GM18507 (cell line): Measurements from ENCODE around the gene TPRN.

Source experiments
- DNase-seq: peaks from one replicate; pipeline ENCODE4 v3.0.0; 2011; ENCODE audit warnings: low read depth; ENCODE audit not compliant: insufficient read length; ENCODE audit errors: extremely low spot score
- FAIRE-seq: peaks from 2 replicates; lab custom pipeline; 2011; peaks lifted over from hg19 to GRCh38; lab: Jason Lieb, UNC

Gene TPRN

GRCh38 chr9:137216188-137216965 is 15.8 kb upstream of the TPRN start:
- FAIRE-seq (no peak), DNase-seq (no peak)

- DNase-seq, result no peak
- no peak for FAIRE-seq
These were observed 14.8 kb upstream of the TPRN start for GRCh38 chr9:137215196-137215986.

DNA sequence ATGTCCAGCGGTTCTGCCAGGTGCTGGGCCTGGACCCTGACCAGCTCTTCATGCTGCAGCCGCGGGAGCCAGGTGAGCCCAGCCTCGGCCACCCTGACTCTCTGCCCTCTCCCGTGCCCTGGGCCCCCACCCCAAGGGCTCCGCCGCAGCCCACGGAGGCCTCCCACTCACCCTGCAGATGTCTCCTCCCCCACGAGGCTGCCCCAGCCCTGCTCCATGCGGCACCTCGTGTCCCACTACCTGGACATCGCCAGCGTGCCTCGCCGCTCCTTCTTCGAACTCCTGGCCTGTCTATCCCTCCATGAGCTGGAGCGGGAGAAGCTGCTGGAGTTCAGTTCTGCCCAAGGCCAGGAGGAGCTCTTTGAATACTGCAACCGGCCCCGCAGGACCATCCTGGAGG is 14.1 kb upstream of the TPRN start:
- no peak for FAIRE-seq
- no peak for DNase-seq

GRCh38 chr9:137213160-137214060 is 12.9 kb upstream of the TPRN start:
- DNase-seq (no peak), FAIRE-seq (no peak)

GRCh38 chr9:137212520-137212919 is 12.0 kb upstream of the TPRN start:
- FAIRE-seq, result no peak

GRCh38 chr9:137211532-137211931 is 11.0 kb upstream of the TPRN start:
- FAIRE-seq (no peak), DNase-seq (no peak)

More at GRCh38 chr9:137212520-137212919, 12.0 kb upstream of the TPRN start:
- no peak for DNase-seq

DNA sequence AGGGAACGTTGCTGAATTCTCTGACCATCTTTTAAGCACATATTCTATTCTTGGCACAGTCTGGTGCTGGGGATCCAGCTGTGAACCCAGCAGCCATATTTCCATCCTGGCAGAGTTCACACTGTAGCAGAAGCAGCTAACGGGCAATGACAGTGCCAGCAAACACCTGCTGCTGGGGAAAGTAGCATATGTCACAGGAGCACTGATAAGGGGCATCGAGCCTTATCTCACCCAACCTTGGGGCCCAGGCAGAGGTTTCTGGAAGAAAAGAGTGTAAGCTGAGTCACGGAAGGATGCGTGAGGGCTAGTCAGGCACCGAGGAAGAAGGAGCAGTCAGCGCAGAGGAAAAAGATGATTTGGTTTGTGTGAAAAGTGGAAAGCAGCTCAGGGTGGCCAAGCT is 6.1 kb upstream of the TPRN start:
- DNase-seq (no peak), FAIRE-seq (no peak)

DNA sequence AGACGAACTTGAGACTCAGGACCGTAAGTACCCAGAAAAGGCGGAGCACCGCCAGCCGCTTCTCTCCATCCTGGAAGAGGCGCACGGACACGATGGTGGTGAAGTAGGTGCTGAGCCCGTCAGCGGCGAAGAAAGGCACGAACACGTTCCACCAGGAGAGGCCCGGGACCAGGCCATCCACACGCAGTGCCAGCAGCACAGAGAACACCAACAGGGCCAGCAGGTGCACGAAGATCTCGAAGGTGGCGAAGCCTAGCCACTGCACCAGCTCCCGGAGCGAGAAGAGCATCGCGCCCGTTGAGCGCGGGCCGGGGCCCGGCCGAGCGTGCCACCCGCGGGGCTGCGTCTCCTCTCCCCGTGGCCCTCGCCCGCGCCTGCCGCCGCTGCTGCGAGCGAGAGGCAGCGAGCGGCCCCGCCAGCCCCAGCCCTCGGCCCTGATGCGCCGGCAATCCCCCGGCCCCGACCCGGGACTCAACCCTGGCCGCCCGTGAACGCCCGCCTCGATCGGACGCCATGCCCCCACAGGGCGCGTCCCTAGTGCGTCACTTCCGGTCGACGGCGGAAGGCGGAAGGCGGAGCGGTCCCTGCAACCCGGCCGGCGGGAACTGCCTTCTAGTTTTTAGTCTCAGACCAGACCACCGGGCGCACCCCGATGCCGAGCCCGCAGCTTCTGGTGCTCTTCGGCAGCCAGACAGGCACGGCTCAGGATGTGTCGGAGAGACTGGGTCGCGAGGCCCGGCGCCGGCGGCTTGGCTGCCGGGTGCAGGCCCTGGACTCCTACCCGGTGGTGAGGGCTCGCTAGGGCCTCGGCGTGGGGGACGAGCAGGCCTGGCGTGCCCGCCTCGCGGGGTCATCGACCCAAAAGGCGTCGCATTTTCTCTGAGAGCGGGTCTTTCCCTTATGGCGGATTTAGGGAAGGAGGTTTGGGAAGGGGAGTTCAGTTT is 4.9 kb upstream of the TPRN start, which contains the start of the genes NDOR1 and TMEM203:
Gene NDOR1, plus strand, starts transcription at position 575 of the 944 bp plus-strand sequence. Its CDS starts 78 bp downstream, at position 653.
Gene TMEM203, minus strand, starts transcription at position 523 of the 944 bp plus-strand sequence. Its CDS starts 234 bp downstream, at position 289.
- DNase-seq, result peak; percentile 96

DNA sequence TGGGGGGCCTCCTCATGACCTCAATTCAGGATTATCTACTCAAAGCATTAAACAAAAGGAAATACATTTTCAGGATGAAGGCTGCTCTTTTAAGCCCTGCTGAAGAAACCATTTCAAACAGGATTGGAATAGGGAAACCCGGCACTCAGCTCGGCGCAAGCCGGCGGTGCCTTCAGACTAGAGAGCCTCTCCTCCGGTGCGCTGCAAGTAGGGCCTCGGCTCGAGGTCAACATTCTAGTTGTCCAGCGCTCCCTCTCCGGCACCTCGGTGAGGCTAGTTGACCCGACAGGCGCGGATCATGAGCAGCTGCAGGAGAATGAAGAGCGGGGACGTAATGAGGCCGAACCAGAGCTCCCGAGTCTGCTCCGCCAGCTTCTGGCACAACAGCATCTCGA is 4.2 kb upstream of the TPRN start:
- DNase-seq (no peak), FAIRE-seq (no peak)

More for the DNA sequence above, 4.9 kb upstream of the TPRN start, which contains the start of the genes NDOR1 and TMEM203:
- FAIRE-seq, result peak; percentile 84

- DNase-seq, result no peak
- FAIRE-seq, result no peak
These were observed 2.4 kb upstream of the TPRN start for GRCh38 chr9:137202966-137203365.

DNA sequence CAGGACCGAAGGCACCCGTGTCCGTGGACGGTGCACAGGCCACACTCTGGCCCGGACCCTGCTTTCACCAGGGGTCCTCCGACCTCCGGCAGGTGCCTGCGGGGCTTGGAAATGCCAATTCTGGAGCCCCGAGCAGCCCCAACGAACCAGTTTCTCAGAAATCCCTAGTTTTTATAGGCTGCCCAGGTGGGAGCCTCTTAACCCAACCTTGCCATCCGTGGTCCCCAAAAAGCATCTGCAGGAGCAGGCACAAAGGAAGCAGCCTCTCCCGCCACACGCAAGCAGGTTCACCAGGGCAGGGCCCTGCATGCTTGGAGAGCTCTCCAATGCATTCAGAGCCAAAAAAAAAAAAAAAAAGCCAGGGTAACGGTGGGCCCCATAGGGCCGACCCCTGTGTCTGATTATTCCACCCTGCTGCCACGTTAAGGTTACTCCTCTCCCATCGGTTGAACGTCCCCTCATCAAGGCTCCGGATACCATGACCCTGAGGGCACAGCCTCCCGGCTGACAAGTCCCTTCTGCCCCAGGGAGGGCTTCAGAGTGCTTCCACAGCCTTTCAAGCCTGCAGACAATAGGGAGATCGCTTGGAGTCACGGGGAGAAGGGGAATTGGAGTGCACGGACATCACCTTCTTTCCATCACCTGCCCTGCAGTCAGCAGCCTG is 796 bp upstream of the TPRN start:
- no peak for FAIRE-seq
- no peak for DNase-seq

DNA sequence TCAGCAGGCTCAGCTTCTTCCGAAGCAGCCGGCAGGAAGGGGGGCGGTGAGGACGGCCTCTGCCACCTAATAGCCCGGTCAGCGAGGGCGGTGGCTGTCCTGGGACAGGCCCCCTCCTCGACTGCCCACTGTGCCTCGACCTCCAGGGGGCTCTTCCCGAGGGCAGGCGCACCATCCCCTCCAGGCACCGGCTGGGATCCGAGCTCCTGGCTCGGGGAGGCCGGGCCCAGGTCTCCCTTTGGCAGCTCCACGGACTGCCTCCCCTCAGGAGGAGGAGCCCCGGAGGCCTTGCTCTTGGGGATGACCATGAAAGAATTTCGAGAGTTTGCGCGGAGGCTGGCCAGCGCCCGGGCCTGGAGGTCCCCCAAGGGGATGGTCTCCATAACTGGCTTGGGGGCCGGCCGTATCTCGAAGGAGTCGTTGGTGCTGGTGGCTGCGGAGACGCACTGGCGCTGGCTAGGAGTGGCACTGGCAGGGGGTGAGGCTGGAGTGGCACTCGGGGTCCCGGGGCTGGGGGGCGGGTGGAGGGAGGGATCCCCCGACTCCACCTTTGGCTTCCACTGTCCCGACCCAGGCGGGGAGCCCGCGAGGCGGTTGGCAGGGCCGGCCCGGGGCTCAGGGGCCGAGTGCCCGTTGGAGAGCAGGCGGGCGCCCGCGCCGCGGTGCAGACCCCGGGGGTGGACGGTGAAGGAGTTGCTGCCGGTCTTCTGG is 975 bp downstream of the TPRN start:
- DNase-seq (no peak), FAIRE-seq (no peak)

GRCh38 chr9:137198902-137199283 is 1.6 kb downstream of the TPRN start:
- FAIRE-seq (no peak), DNase-seq (no peak)

GRCh38 chr9:137198051-137198901 is 2.3 kb downstream of the TPRN start:
- no peak for FAIRE-seq
- no peak for DNase-seq

- no peak for DNase-seq
- FAIRE-seq, result no peak
These were observed 4.9 kb downstream of the TPRN start for GRCh38 chr9:137195525-137196220.

- DNase-seq (no peak), FAIRE-seq (no peak)
These were observed 5.6 kb downstream of the TPRN start for GRCh38 chr9:137194909-137195308.
